ENCODE measurements around the gene PLPP4. TPM values are rescaled to one million over a fixed set of nuclear protein-coding genes. Genes with fewer than 3 reads are reported as not detected.

Gene PLPP4
- total and polyA plus RNA-seq, 2 of the 13 experiments (the other 11 are each of a cell fraction or from before 2014, with no cell fraction given), result not detected

GRCh38 chr10:120543291-120543690 lies 86.3 kb downstream of the PLPP4 start:
- in situ Hi-C loops (cut with HindIII; ENCODE audit: extremely low pct_ligation_motif_present, low pct_unique_long_range_greater_than_20kb) (no loop called here), intact Hi-C loops (cut with micrococcal nuclease; ENCODE audit: unreplicated experiment) (no loop called here)
- H4K20me1 ChIP-seq (ENCODE audit: insufficient read depth, low read length), result no peaks in the 10 kb centered on the region
- H2AFZ ChIP-seq (ENCODE audit: low read length), result no peak overlapping the region
- no peaks in the 10 kb centered on the region for H3K36me3 ChIP-seq (replicated peaks in 1 of 2; ENCODE audit: control insufficient read depth in 1 of 2, insufficient read depth in 2 of 2, low read length in 2 of 2)
- WGBS (ENCODE audit: low lambda C conversion rate), result 46% methylated on average over 2 of the region's 2 CpGs
- no peaks in the 10 kb centered on the region for H3K4me1 ChIP-seq (ENCODE audit: insufficient read depth, low read length)
- no peaks in the 10 kb centered on the region for H3K79me2 ChIP-seq (ENCODE audit: insufficient read depth, low read length)
- FAIRE-seq (no peak), DNase-seq (ENCODE audit: low spot score) (no peak), ATAC-seq (no peak)
- no TSS peak for BruUV-seq (replicated peaks)
- no peak overlapping the region for H3K27ac ChIP-seq (ENCODE audit: extremely low read length, insufficient read depth, low read length)
- H3K27me3 ChIP-seq (ENCODE audit: control insufficient read depth in 1 of 2, insufficient read depth in 2 of 2, low read length in 2 of 2), result no peaks in the 10 kb centered on the region
- no peak overlapping the region for H3K9ac ChIP-seq (ENCODE audit: insufficient read depth, low read depth, low read length)
- H3K9me3 ChIP-seq (ENCODE audit: low read length), result no peaks in the 10 kb centered on the region
- no peak overlapping the region for H3K4me2 ChIP-seq (ENCODE audit: low read depth, low read length)
- ChIA-PET POLR2A (no interaction called here), CTCF (ENCODE audit: low intra/inter-chr PET ratio, low total read pairs) (no interaction called here)
- no peak overlapping the region for H3K4me3 ChIP-seq (replicated peaks in 1 of 3; ENCODE audit: insufficient read depth in 1 of 3, low read depth in 2 of 3, low read length in 3 of 3)
- TF ChIP-seq TSC22D2 (CRISPR knock-in tag; IDR thresholded peaks at IDR 0.05; ENCODE audit: borderline replicate concordance), result no peak
- no peak for TF ChIP-seq NCOA2 (CRISPR knock-in tag; IDR thresholded peaks at IDR 0.05)
- TF ChIP-seq ZNF446 (CRISPR knock-in tag; IDR thresholded peaks at IDR 0.05), result no peak
- no peak for TF ChIP-seq MEF2D (CRISPR knock-in tag; IDR thresholded peaks at IDR 0.05)
- no peak for TF ChIP-seq NCOA1 (CRISPR knock-in tag; IDR thresholded peaks at IDR 0.05)
- TF ChIP-seq ARID2 (CRISPR knock-in tag; IDR thresholded peaks at IDR 0.05; ENCODE audit: borderline replicate concordance), result no peak
- no peak for TF ChIP-seq ZNF572 (CRISPR knock-in tag; IDR thresholded peaks at IDR 0.05)
- no peak for TF ChIP-seq SP5 (CRISPR knock-in tag; IDR thresholded peaks at IDR 0.05; ENCODE audit: borderline replicate concordance, low read depth)
- no peak for TF ChIP-seq ZNF747 (CRISPR knock-in tag; IDR thresholded peaks at IDR 0.05; ENCODE audit: borderline replicate concordance)
- TF ChIP-seq ZNF276 (CRISPR knock-in tag; IDR thresholded peaks at IDR 0.05; ENCODE audit: low read depth), result no peak
- TF ChIP-seq, protein P1, sequence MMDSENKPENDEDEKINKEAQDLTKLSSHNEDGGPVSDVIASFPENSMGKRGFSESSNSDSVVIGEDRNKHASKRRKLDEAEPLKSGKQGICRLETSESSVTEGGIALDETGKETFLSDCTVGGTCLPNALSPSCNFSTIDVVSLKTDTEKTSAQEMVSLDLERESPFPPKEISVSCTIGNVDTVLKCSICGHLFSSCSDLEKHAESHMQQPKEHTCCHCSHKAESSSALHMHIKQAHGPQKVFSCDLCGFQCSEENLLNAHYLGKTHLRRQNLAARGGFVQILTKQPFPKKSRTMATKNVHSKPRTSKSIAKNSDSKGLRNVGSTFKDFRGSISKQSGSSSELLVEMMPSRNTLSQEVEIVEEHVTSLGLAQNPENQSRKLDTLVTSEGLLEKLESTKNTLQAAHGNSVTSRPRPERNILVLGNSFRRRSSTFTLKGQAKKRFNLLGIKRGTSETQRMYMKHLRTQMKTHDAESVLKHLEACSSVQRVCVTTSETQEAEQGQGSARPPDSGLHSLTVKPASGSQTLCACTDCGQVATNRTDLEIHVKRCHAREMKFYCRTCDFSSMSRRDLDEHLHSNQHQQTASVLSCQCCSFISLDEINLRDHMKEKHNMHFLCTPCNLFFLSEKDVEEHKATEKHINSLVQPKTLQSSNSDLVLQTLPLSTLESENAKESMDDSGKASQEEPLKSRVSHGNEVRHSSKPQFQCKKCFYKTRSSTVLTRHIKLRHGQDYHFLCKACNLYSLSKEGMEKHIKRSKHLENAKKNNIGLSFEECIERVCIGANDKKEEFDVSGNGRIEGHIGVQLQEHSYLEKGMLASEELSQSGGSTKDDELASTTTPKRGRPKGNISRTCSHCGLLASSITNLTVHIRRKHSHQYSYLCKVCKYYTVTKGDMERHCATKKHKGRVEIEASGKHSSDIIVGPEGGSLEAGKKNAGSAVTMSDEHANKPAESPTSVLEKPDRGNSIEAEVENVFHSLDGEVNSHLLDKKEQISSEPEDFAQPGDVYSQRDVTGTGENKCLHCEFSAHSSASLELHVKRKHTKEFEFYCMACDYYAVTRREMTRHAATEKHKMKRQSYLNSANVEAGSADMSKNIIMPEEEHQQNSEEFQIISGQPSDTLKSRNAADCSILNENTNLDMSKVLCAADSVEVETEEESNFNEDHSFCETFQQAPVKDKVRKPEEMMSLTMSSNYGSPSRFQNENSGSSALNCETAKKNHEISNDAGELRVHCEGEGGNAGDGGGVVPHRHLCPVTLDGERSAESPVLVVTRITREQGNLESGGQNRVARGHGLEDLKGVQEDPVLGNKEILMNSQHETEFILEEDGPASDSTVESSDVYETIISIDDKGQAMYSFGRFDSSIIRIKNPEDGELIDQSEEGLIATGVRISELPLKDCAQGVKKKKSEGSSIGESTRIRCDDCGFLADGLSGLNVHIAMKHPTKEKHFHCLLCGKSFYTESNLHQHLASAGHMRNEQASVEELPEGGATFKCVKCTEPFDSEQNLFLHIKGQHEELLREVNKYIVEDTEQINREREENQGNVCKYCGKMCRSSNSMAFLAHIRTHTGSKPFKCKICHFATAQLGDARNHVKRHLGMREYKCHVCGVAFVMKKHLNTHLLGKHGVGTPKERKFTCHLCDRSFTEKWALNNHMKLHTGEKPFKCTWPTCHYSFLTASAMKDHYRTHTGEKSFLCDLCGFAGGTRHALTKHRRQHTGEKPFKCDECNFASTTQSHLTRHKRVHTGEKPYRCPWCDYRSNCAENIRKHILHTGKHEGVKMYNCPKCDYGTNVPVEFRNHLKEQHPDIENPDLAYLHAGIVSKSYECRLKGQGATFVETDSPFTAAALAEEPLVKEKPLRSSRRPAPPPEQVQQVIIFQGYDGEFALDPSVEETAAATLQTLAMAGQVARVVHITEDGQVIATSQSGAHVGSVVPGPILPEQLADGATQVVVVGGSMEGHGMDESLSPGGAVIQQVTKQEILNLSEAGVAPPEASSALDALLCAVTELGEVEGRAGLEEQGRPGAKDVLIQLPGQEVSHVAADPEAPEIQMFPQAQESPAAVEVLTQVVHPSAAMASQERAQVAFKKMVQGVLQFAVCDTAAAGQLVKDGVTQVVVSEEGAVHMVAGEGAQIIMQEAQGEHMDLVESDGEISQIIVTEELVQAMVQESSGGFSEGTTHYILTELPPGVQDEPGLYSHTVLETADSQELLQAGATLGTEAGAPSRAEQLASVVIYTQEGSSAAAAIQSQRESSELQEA (CRISPR knock-in tag; IDR thresholded peaks at IDR 0.05; ENCODE audit: not compliant biosample characterization), result no peak

Measured in HepG2 (cell line).